ENCODE data around the gene CHST4. TPM values are rescaled to one million over a fixed set of nuclear protein-coding genes. Genes with fewer than 3 reads are reported as not detected.

The CHST4 gene
- total and polyA plus RNA-seq, 9 of the 15 experiments (the other 6 are each of a cell fraction or from before 2014, with no cell fraction given) = 0.07 TPM; not detected in 8

GRCh38 chr16:71515026-71515425 lies 11.2 kb upstream of the CHST4 start:
- Histone ChIP-seq H2AFZ (ENCODE audit: low read depth, low read length) (no peak overlapping the region), H3K27ac (ENCODE audit: extremely low read depth, low read depth, low read length) (no peak overlapping the region), H3K9me1 (ENCODE audit: control insufficient read depth, insufficient read depth, low read length) (no peaks in the 10 kb centered on the region), H3K9me3 (replicated peaks; ENCODE audit: control insufficient read depth, insufficient read depth, low read depth, low read length) (no peaks in the 10 kb centered on the region), H3K9ac (ENCODE audit: insufficient read depth in 1 of 2, low read depth in 2 of 2, low read length in 2 of 2) (no peak overlapping the region), H3K4me1 (replicated peaks in 1 of 2; ENCODE audit: control insufficient read depth in 2 of 2, insufficient read depth in 2 of 2, low read length in 2 of 2) (peaks cover 0 to 6% of the 10 kb centered on the region in 2 experiments; a peak in 2 of 5 replicates), H3K27me3 (ENCODE audit: control insufficient read depth in 2 of 2, insufficient read depth in 2 of 2, low read length in 2 of 2) (peaks cover 18 to 30% of the 10 kb centered on the region in 2 experiments), H3K4me3 (no peak overlapping the region), H3K4me2 (ENCODE audit: insufficient read depth, low read length) (no peak overlapping the region), H4K20me1 (replicated peaks; ENCODE audit: control insufficient read depth, insufficient read depth, low read length) (no peaks in the 10 kb centered on the region), H3K79me2 (ENCODE audit: control insufficient read depth, insufficient read depth, low read length) (no peaks in the 10 kb centered on the region), H3K36me3 (ENCODE audit: control insufficient read depth, insufficient read depth, low read length) (no peaks in the 10 kb centered on the region)
- no peak for ATAC-seq
- intact Hi-C loops (cut with micrococcal nuclease) (no loop called here), in situ Hi-C loops (cut with MboI) (no loop called here)
- TF ChIP-seq FOXM1 (IDR thresholded peaks at IDR 0.05; ENCODE audit: low read depth) (no peak), FOXM1 (CRISPR knock-in tag; IDR thresholded peaks at IDR 0.05; ENCODE audit: low read depth) (no peak), ELF4 (CRISPR knock-in tag; IDR thresholded peaks at IDR 0.05) (no peak), ILF3 (IDR thresholded peaks at IDR 0.05; ENCODE audit: borderline replicate concordance) (no peak), CREBBP (IDR thresholded peaks at IDR 0.05; ENCODE audit: low read depth, low read length) (no peak), ZNF121 (CRISPR knock-in tag; conservative IDR thresholded peaks at IDR 0.05) (no peak), SMARCA5 (IDR thresholded peaks at IDR 0.05) (no peak)
- WGBS (ENCODE audit: insufficient coverage, low coverage, missing lambda C conversion rate) = 0% methylated on average over 3 of the region's 3 CpGs
- no peak for DNase-seq (ENCODE audit: extremely low read depth in 1 of 4, low spot score in 3 of 4)
- no peak for FAIRE-seq
- POLR2A ChIA-PET = no interaction called here
- no TSS peak for BruUV-seq (replicated peaks)
- CTCF ChIA-PET (ENCODE audit: low intra/inter-chr PET ratio) = no interaction called here

GRCh38 chr16:71520550-71520949 lies 5.7 kb upstream of the CHST4 start:
- H4K20me1 ChIP-seq (replicated peaks; ENCODE audit: control insufficient read depth, insufficient read depth, low read length) = no peaks in the 10 kb centered on the region
- H3K9me3 ChIP-seq (replicated peaks; ENCODE audit: control insufficient read depth, insufficient read depth, low read depth, low read length) = no peaks in the 10 kb centered on the region
- in situ Hi-C loops (cut with MboI) = no loop called here
- BruUV-seq (replicated peaks) = no TSS peak
- no peak overlapping the region for H3K27ac ChIP-seq (ENCODE audit: extremely low read depth, low read depth, low read length)
- CTCF ChIA-PET (ENCODE audit: low intra/inter-chr PET ratio) = no interaction called here
- ATAC-seq (no peak), DNase-seq (ENCODE audit: extremely low read depth in 1 of 4, low spot score in 3 of 4) (no peak), FAIRE-seq (no peak)
- intact Hi-C loops (cut with micrococcal nuclease) = no loop called here
- 0% methylated on average over 3 of the region's 3 CpGs for WGBS (ENCODE audit: insufficient coverage, low coverage, missing lambda C conversion rate)
- no peak overlapping the region for H3K4me3 ChIP-seq
- no peaks in the 10 kb centered on the region for H3K36me3 ChIP-seq (ENCODE audit: control insufficient read depth, insufficient read depth, low read length)
- H3K4me1 ChIP-seq (replicated peaks in 1 of 2; ENCODE audit: control insufficient read depth in 2 of 2, insufficient read depth in 2 of 2, low read length in 2 of 2) = peaks cover 0 to 6% of the 10 kb centered on the region in 2 experiments; a peak in 2 of 5 replicates
- POLR2A ChIA-PET = interaction anchor here (0.6 to 1.2 kb wide), 2 partner anchors 9 to 1092 kb away, joined by 4 to 5 read pairs; no protein-coding TSS in a partner anchor
- no peaks in the 10 kb centered on the region for H3K79me2 ChIP-seq (ENCODE audit: control insufficient read depth, insufficient read depth, low read length)
- no peak overlapping the region for H2AFZ ChIP-seq (ENCODE audit: low read depth, low read length)
- H3K27me3 ChIP-seq (ENCODE audit: control insufficient read depth in 2 of 2, insufficient read depth in 2 of 2, low read length in 2 of 2) = peaks cover 33 to 53% of the 10 kb centered on the region in 2 experiments
- no peak overlapping the region for H3K4me2 ChIP-seq (ENCODE audit: insufficient read depth, low read length)
- H3K9me1 ChIP-seq (ENCODE audit: control insufficient read depth, insufficient read depth, low read length) = no peaks in the 10 kb centered on the region
- H3K9ac ChIP-seq (ENCODE audit: insufficient read depth in 1 of 2, low read depth in 2 of 2, low read length in 2 of 2) = no peak overlapping the region
- TF ChIP-seq HDAC6 (IDR thresholded peaks at IDR 0.05; ENCODE audit: low read depth, low read length) (no peak), XRCC3 (IDR thresholded peaks at IDR 0.05) (no peak), ZBTB34 (CRISPR knock-in tag; IDR thresholded peaks at IDR 0.05) (no peak), ZNF77 (CRISPR knock-in tag; IDR thresholded peaks at IDR 0.05) (no peak), MAFF (IDR thresholded peaks at IDR 0.05; ENCODE audit: low read length) (no peak), HDAC1 (IDR thresholded peaks at IDR 0.05) (no peak), CREBBP (IDR thresholded peaks at IDR 0.05; ENCODE audit: low read depth, low read length) (no peak), MYC (IDR thresholded peaks at IDR 0.05; ENCODE audit: low read depth, low read length) (no peak), MYC (CRISPR knock-in tag; IDR thresholded peaks at IDR 0.05; ENCODE audit: borderline replicate concordance, low read depth) (no peak), NCOA4 (IDR thresholded peaks at IDR 0.05; ENCODE audit: partially characterized antibody) (no peak), ZFP30 (CRISPR knock-in tag; IDR thresholded peaks at IDR 0.05; ENCODE audit: borderline replicate concordance) (no peak), NFIX (CRISPR knock-in tag; IDR thresholded peaks at IDR 0.05; ENCODE audit: low read depth) (no peak), FOXK1 (CRISPR knock-in tag; IDR thresholded peaks at IDR 0.05; ENCODE audit: borderline replicate concordance) (no peak)

Measured in K562 (cell line).